K562 (cell line): Measurements from ENCODE around the gene TMEM131L. TPM values are rescaled to one million over a fixed set of nuclear protein-coding genes. Genes with fewer than 3 reads are reported as not detected.

ENCODE experiments used
- ATAC-seq: fragments of 200-7000 bp; cut with Tn5 transposase; 3 replicates; pipeline ENCODE4 v1.9.1; 2020; ENCODE audit warnings: moderate library complexity
- BruUV-seq: library from RNA; stranded (reverse); fragments of 400-500 nt; replicated peaks from 2 replicates; lab custom pipeline; 2021; lab: Mats Ljungman, UMichigan
- CTCF ChIA-PET: fragments of 300-600 bp; formaldehyde crosslinking; extraction: SDS; loops from one replicate; lab custom pipeline; 2021; ENCODE audit warnings: low intra/inter-chr PET ratio; lab: Yijun Ruan, JAX
- POLR2A ChIA-PET: fragments of 300-600, 350-650 bp; sonication (Branson Sonifier 250); formaldehyde crosslinking; extraction: SDS; loops from one replicate; lab custom pipeline; 2021; ENCODE audit warnings: antibody characterized with exemption, inconsistent platforms; lab: Yijun Ruan, JAX
- DNase-seq, 4 experiments: peaks; one replicate each; pipeline versions ENCODE4 v3.0.0 to v3.0.0-alpha.2; 2011 to 2018; ENCODE audit warnings: low spot score in 3 of 4, mixed read lengths in 3 of 4; ENCODE audit errors: extremely low read depth in 1 of 4
- FAIRE-seq: peaks from 2 replicates; lab custom pipeline; 2011; peaks lifted over from hg19 to GRCh38; lab: Jason Lieb, UNC
- H2AFZ ChIP-seq: 2 replicates; pipeline ENCODE4 v1.6.0; 2011; ENCODE audit warnings: low read depth, low read length, control low read depth, inconsistent platforms
- H3K27ac ChIP-seq: fragments of 200-600 bp; 3 replicates; pipeline ENCODE4 v1.8.0; 2011; ENCODE audit warnings: low read depth, mild to moderate bottlenecking, control low read depth, inconsistent platforms, low read length, moderate library complexity, mixed read lengths; ENCODE audit errors: extremely low read depth
- H3K27me3 ChIP-seq, 2 experiments: fragments of 300-600 bp in 1 of 2; 2 replicates in 1 of 2; 3 replicates in 1 of 2; pipeline versions ENCODE4 v1.6.0 to v1.8.0; 2011; ENCODE audit warnings: inconsistent platforms in 2 of 2, low read length in 2 of 2, mild to moderate bottlenecking in 1 of 2, mixed read lengths in 1 of 2, moderate library complexity in 1 of 2; ENCODE audit not compliant: control insufficient read depth in 2 of 2, insufficient read depth in 2 of 2
- H3K36me3 ChIP-seq: fragments of 300-600 bp; 3 replicates; pipeline ENCODE4 v1.8.0; 2011; ENCODE audit warnings: mild to moderate bottlenecking, low read length, inconsistent platforms; ENCODE audit not compliant: control insufficient read depth, insufficient read depth
- H3K4me1 ChIP-seq, 2 experiments: fragments of 200-600 bp in 1 of 2; replicated peaks in 1 of 2; 2 replicates in 1 of 2; 3 replicates in 1 of 2; pipeline versions ENCODE4 v1.5.1 to v1.8.0; 2011; ENCODE audit warnings: inconsistent platforms in 2 of 2, low read length in 2 of 2, mild to moderate bottlenecking in 1 of 2, mixed read lengths in 1 of 2, moderate library complexity in 1 of 2; ENCODE audit not compliant: control insufficient read depth in 2 of 2, insufficient read depth in 2 of 2
- H3K4me2 ChIP-seq: 2 replicates; pipeline ENCODE4 v1.6.1; 2011; ENCODE audit warnings: low read length, control low read depth, inconsistent platforms, mixed read lengths; ENCODE audit not compliant: insufficient read depth
- H3K4me3 ChIP-seq: fragments of 200-600 bp; sonication (generic), shearing (Covaris generic); 2 replicates; pipeline ENCODE4 v1.5.1; 2016; ENCODE audit warnings: control low read depth, inconsistent platforms
- H3K79me2 ChIP-seq: fragments of 200-600 bp; 3 replicates; pipeline ENCODE4 v1.8.0; 2011; ENCODE audit warnings: low read length, inconsistent platforms; ENCODE audit not compliant: control insufficient read depth, insufficient read depth
- H3K9ac ChIP-seq, 2 experiments: 2 replicates each; pipeline versions ENCODE4 v1.6.0 to v1.6.1; 2011; ENCODE audit warnings: low read depth in 2 of 2, low read length in 2 of 2, control low read depth in 1 of 2, inconsistent platforms in 1 of 2, mild to moderate bottlenecking in 1 of 2, mixed read lengths in 1 of 2; ENCODE audit not compliant: insufficient read depth in 1 of 2
- H3K9me1 ChIP-seq: one replicate; pipeline ENCODE4 v1.6.0; 2011; ENCODE audit warnings: inconsistent platforms, mild to moderate bottlenecking, low read length, moderate library complexity; ENCODE audit not compliant: control insufficient read depth, insufficient read depth
- H3K9me3 ChIP-seq: replicated peaks from 2 replicates; pipeline ENCODE4 v1.5.1; 2011; ENCODE audit warnings: low read depth, low read length, inconsistent platforms; ENCODE audit not compliant: control insufficient read depth, insufficient read depth
- H4K20me1 ChIP-seq: replicated peaks from 2 replicates; pipeline ENCODE4 v1.6.1; 2011; ENCODE audit warnings: low read length, inconsistent platforms, mixed read lengths; ENCODE audit not compliant: control insufficient read depth, insufficient read depth
- CTCF ChIP-seq, 3 experiments: IDR thresholded peaks in 2 of 3; conservative IDR thresholded peaks in 1 of 3; 2 replicates each; pipeline ENCODE4 v1.5.1; 2011 to 2012; ENCODE audit warnings: low read length in 3 of 3, mild to moderate bottlenecking in 3 of 3, control low read depth in 2 of 3, improper control_type of control experiment in 1 of 3, inconsistent platforms in 1 of 3, low read depth in 1 of 3, mixed read lengths in 1 of 3, moderate library complexity in 1 of 3; ENCODE audit not compliant: insufficient read depth in 2 of 3
- FOXP1 ChIP-seq: sonication (generic); formaldehyde crosslinking; IDR thresholded peaks from 2 replicates; pipeline ENCODE4 v1.8.0; 2022; ENCODE audit warnings: mild to moderate bottlenecking, missing genetic modification reagents
- PCBP1 ChIP-seq: fragments of 200-400 bp; formaldehyde crosslinking; IDR thresholded peaks from 2 replicates; pipeline ENCODE4 v1.6.1; 2018; ENCODE audit warnings: mild to moderate bottlenecking, low read depth, low read length; ENCODE audit not compliant: poor library complexity, severe bottlenecking
- SAFB ChIP-seq: fragments of 200-400 bp; formaldehyde crosslinking; IDR thresholded peaks from 2 replicates; pipeline ENCODE4 v1.6.1; 2017; ENCODE audit warnings: low read depth, low read length, borderline replicate concordance
- ZFP91 ChIP-seq: sonication (generic); formaldehyde crosslinking; IDR thresholded peaks from 2 replicates; pipeline ENCODE4 v1.8.0; 2022; ENCODE audit warnings: mild to moderate bottlenecking, missing genetic modification reagents
- ZNF253 ChIP-seq: fragments of 250-450 bp; sonication (Bioruptor Pico); conservative IDR thresholded peaks from 2 replicates; pipeline ENCODE4 v1.6.1; 2021; ENCODE audit warnings: mild to moderate bottlenecking
- ZNF384 ChIP-seq: IDR thresholded peaks from 2 replicates; pipeline ENCODE4 v1.6.1; 2012; ENCODE audit warnings: low read depth, low read length, improper control_type of control experiment
- ZNF518B ChIP-seq: fragments of 250-450 bp; sonication (Bioruptor Pico); IDR thresholded peaks from 2 replicates; pipeline ENCODE4 v1.5.0; 2021; ENCODE audit warnings: mild to moderate bottlenecking, moderate library complexity
- ZNF76 ChIP-seq: fragments of 250-450 bp; sonication (Bioruptor Pico); IDR thresholded peaks from 2 replicates; pipeline ENCODE4 v1.4.0; 2020; ENCODE audit warnings: mild to moderate bottlenecking, moderate library complexity, borderline replicate concordance
- WGBS: fragments of 100-300 bp; shearing (Covaris generic); methylation state at CpG from one replicate; pipeline ENCODE4 v1.1.6; 2016; ENCODE audit warnings: low coverage, mixed read lengths; ENCODE audit not compliant: insufficient coverage; ENCODE audit errors: missing lambda C conversion rate; 5-methylcytosine and 5-hydroxymethylcytosine counted together
- in situ Hi-C: fragments of 300-500 bp; cut with MboI; formaldehyde crosslinking; loops from 4 replicates; pipeline ENCODE4 v1.15.0; 2018; ENCODE audit warnings: inconsistent platforms, mixed read lengths
- intact Hi-C: fragments of 100-400 bp; cut with micrococcal nuclease; formaldehyde crosslinking; loops from 2 replicates; pipeline ENCODE4 v1.14.2; 2022
- polyA plus RNA-seq, 8 experiments: library from polyadenylated mRNA; depleted of rRNA in 4 of 8; stranded (reverse) in 5 of 8; unstranded in 3 of 8; fragments of >200 nt; fragmentation: Nextera tagmentation in 2 of 8; fragmentation: Illumina TruSeq in 1 of 8; extraction: Ambion mirVana in 2 of 8; extraction: Trizol in 1 of 8; gene quantifications; 2 replicates each; pipeline versions ENCODE4 v1.2.1 to v1.2.3, GENCODE V29; 2011 to 2014; ENCODE audit warnings: inconsistent platforms in 1 of 8, missing spikeins in 1 of 8
- total RNA-seq, 7 experiments: library from RNA; depleted of rRNA in 6 of 7; stranded (reverse); fragments of >200 nt in 6 of 7; fragmentation: Illumina TruSeq in 2 of 7; extraction: Trizol in 2 of 7; gene quantifications; 2 replicates each; pipeline versions ENCODE4 v1.2.1 to v1.2.3, GENCODE V29; 2011 to 2021; ENCODE audit warnings: low replicate concordance in 1 of 7

TMEM131L gene
- total and polyA plus RNA-seq, 9 of the 15 experiments (the other 6 are each of a cell fraction or from before 2014, with no cell fraction given) = 1.2 to 20.8 (median 12.9) TPM

- ChIA-PET POLR2A (interaction anchor here (1.3 kb wide), 1 partner anchor 486 kb away, joined by 4 read pairs; no protein-coding TSS in a partner anchor), CTCF (interaction anchor here (0.6 kb wide), 1 partner anchor 486 kb away, joined by 3 read pairs; no protein-coding TSS in a partner anchor)
- no peaks in the 10 kb centered on the region for H3K9me3 ChIP-seq
- no peak overlapping the region for H2AFZ ChIP-seq
- 48% methylated on average over 7 of the region's 7 CpGs for WGBS
- ATAC-seq = no peak
- H4K20me1 ChIP-seq = no peaks in the 10 kb centered on the region
- H3K36me3 ChIP-seq = peaks cover 6% of the 10 kb centered on the region; the same call in 1 of the 3 replicates
- H3K4me1 ChIP-seq = peaks cover 0 to 7% of the 10 kb centered on the region in 2 experiments; a peak in 2 of 5 replicates
- intact Hi-C loops = loop anchor here (5.0 to 10.0 kb wide), 3 partner anchors 64 to 557 kb away; no protein-coding TSS in a partner anchor
- BruUV-seq = no TSS peak
- in situ Hi-C loops = no loop called here
- no peak for FAIRE-seq
- H3K27ac ChIP-seq = no peak overlapping the region
- no peaks in the 10 kb centered on the region for H3K9me1 ChIP-seq
- H3K9ac ChIP-seq = no peak overlapping the region
- no peaks in the 10 kb centered on the region for H3K79me2 ChIP-seq
- DNase-seq = no peak
- no peak overlapping the region for H3K4me3 ChIP-seq
- no peaks in the 10 kb centered on the region for H3K27me3 ChIP-seq
- no peak overlapping the region for H3K4me2 ChIP-seq
- TF ChIP-seq ZNF76 (no peak), ZFP91 (CRISPR knock-in tag) (no peak), ZNF518B (no peak), ZNF384 (no peak), SAFB (no peak), FOXP1 (CRISPR knock-in tag) (no peak), CTCF (IDR thresholded peaks at IDR 0.05 in 2 of 3, conservative IDR thresholded peaks at IDR 0.05 in 1 of 3; ENCODE audit: insufficient read depth in 2 of 3, low read depth in 1 of 3, low read length in 3 of 3) (no peak), PCBP1 (no peak), ZNF253 (no peak)
These were observed 175.4 kb downstream of the TMEM131L start for GRCh38 chr4:153641532-153641931.
